DMS 273 (cell line): ENCODE results near the gene LRRC23.
A peak's percentile ranks its signal among the peaks of the same experiment; 100 is the strongest.
"Not testable (repeated sequence)": the region's sequence is repeated elsewhere in the genome, so short reads cannot be mapped to it uniquely, and the experiment has no call there.

Experiments used
- DNase-seq: peaks from one replicate; lab custom pipeline; 2025; ENCODE audit not compliant: unreplicated experiment; lab: John Stamatoyannopoulos, UW

LRRC23 gene

GRCh38 chr12:6904280-6905276 lies at the start of gene LRRC23:
Gene LRRC23, plus strand, starts transcription at chr12:6904822. Its CDS starts 812 bp downstream, at chr12:6905634.
- peak; percentile 96 for DNase-seq

- DNase-seq, result no peak
These were observed 49.3 kb upstream of the LRRC23 start for GRCh38 chr12:6855322-6855721.

GRCh38 chr12:6858799-6859198 lies 45.8 kb upstream of the LRRC23 start:
- no peak for DNase-seq

- no peak for DNase-seq
These were observed 44.5 kb upstream of the LRRC23 start for GRCh38 chr12:6860116-6860515.

GRCh38 chr12:6860942-6861341 lies 43.7 kb upstream of the LRRC23 start:
- no peak for DNase-seq

- DNase-seq, result no peak
These were observed 43.2 kb upstream of the LRRC23 start for GRCh38 chr12:6861391-6861790.

GRCh38 chr12:6863033-6863432 lies 41.6 kb upstream of the LRRC23 start:
- DNase-seq, result no peak

- no peak for DNase-seq
These were observed 40.9 kb upstream of the LRRC23 start for GRCh38 chr12:6863586-6864321.

GRCh38 chr12:6865307-6865706 lies 39.3 kb upstream of the LRRC23 start:
- not testable (repeated sequence) for DNase-seq

GRCh38 chr12:6866163-6866919 lies 38.3 kb upstream of the LRRC23 start:
- DNase-seq, result no peak

GRCh38 chr12:6866920-6867412 lies 37.7 kb upstream of the LRRC23 start:
- DNase-seq, result peak; percentile 69

- peak; percentile 78 for DNase-seq
These were observed 37.0 kb upstream of the LRRC23 start, which contains the start of gene TPI1 for GRCh38 chr12:6867413-6868210. Gene TPI1, plus strand, starts transcription at chr12:6867531. Its CDS starts 36 bp downstream, at chr12:6867567.

- DNase-seq, result peak; percentile 44
These were observed 36.2 kb upstream of the LRRC23 start for GRCh38 chr12:6868211-6869048.

GRCh38 chr12:6869049-6870021 lies 35.3 kb upstream of the LRRC23 start:
- peak; percentile 87 for DNase-seq

GRCh38 chr12:6870304-6870703 lies 34.3 kb upstream of the LRRC23 start:
- not testable (repeated sequence) for DNase-seq

GRCh38 chr12:6871052-6871957 lies 33.3 kb upstream of the LRRC23 start:
- DNase-seq, result peak; percentile 61
